WI38 (cell line): ENCODE data around the gene SHH.
"Not testable (repeated sequence)": the region's sequence is repeated elsewhere in the genome, so short reads cannot be mapped to it uniquely, and the experiment has no call there.

Experiments
- H3K4me3 ChIP-seq: 2 replicates; pipeline ENCODE4 v1.5.1; 2011; ENCODE audit warnings: low read depth, mild to moderate bottlenecking, control low read depth, low read length
- TF ChIP-seq, protein P1 (sequence below): IDR thresholded peaks from 2 replicates; pipeline ENCODE4 v1.5.1; 2012; ENCODE audit warnings: low read depth, mild to moderate bottlenecking, control low read depth, low read length

SHH gene

DNA sequence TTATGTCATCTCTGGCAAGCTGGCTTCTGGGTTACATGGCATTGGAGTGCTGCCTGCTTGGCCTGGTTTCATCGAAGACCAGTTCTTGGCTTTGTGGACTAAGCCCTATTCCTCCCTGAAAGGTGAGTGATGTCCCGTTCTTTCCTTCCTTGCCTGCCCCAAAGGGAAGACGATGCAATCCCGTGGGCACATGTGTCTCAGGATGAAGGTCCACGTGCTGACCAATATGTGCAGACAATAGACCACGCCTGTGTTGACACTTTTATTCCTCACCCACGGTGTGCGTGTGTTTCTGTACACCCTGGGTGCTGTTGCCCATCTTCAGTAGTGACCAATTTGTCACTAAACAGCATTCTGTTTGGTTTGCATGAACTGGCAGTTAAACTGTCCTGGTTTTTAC is 28.6 kb upstream of the SHH start:
- H3K4me3 ChIP-seq, result no peak overlapping the region
- TF ChIP-seq, protein P1, sequence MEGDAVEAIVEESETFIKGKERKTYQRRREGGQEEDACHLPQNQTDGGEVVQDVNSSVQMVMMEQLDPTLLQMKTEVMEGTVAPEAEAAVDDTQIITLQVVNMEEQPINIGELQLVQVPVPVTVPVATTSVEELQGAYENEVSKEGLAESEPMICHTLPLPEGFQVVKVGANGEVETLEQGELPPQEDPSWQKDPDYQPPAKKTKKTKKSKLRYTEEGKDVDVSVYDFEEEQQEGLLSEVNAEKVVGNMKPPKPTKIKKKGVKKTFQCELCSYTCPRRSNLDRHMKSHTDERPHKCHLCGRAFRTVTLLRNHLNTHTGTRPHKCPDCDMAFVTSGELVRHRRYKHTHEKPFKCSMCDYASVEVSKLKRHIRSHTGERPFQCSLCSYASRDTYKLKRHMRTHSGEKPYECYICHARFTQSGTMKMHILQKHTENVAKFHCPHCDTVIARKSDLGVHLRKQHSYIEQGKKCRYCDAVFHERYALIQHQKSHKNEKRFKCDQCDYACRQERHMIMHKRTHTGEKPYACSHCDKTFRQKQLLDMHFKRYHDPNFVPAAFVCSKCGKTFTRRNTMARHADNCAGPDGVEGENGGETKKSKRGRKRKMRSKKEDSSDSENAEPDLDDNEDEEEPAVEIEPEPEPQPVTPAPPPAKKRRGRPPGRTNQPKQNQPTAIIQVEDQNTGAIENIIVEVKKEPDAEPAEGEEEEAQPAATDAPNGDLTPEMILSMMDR, result no peak

DNA sequence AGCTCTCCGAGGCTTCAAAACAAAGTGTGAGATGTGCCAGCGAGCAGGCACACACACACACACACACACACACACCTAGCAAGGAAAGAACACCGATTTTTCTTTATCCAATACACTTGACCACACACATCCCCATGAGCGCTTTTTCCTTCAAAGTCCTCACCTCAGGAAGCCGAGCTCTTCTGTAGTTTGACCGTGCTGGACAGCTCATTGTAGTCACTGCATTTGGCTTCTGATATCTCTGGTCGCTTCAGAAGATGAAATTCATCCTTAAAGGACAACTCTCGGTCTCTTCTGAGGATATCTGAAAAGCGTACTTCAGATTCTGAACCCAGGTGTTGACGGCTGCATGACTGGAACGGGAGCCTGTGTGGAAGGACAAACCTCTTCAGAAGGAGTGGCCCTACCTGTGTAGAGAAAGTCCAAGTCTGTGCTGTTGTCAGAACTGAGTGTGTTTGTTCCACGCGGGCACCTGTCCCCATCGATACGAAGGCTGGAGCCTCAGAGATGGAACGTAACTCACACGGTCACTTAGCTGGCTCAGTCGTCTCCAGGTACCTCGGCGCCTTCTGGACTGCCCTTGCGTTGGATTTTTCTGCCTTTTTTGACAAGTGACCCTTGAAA is 28.1 kb upstream of the SHH start:
- TF ChIP-seq, protein P1, result no peak
- H3K4me3 ChIP-seq, result no peak overlapping the region

DNA sequence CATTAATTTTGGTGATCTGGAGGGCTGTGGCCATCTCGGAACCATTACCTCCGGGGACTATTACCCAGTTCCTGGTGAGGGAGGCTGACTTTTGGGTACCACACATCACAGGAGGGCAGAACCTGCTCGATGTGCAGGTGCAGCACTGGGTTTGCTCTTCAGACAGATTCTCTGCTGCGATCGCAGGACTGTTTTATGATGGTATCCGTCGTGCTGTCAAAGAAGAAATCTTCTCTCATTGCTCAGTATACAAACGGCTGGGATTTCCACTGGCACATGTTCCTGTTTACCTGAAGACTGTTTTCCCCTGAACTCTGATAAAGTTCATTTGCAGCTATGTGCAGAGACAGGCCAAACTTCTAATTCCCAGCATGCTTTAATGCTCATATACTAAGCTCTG is 27.2 kb upstream of the SHH start:
- no peak overlapping the region for H3K4me3 ChIP-seq
- TF ChIP-seq, protein P1, result no peak

DNA sequence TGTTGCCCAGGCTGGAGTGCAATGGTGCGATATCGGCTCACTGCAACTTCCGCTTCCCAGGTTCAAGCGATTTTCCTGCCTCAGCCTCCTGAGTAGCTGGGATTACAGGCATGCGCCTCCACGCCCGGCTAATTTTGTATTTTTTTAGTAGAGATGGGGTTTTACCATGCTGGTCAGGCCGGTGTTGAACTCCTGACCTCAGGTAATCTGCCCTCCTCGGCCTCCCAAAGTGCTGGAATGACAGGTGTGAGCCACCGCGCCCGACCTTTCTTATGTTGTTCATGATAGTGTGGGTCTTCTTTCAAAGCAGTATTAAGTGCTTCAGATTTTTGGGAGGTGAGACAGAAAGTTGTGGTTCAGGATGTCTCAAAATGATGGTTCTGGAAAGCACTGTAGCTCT is 26.0 kb upstream of the SHH start:
- not testable (repeated sequence) for H3K4me3 ChIP-seq

DNA sequence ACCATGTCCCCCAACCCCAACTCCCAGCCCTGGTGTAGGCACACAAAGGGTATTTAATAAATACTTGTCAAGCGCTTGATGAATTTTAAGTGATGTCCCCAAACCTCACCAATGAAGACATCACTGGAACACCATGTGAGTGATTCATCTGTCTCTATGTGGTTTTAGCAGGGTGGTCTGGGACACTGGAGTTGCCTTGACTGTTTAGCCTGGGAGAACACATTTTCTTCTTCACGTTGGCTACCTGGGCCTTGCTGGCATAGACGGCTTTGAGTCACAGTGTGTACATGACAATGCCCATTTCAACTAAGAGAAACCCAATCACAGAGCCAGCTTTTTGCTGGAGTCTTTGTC is 24.8 kb upstream of the SHH start:
- TF ChIP-seq, protein P1, result no peak
- no peak overlapping the region for H3K4me3 ChIP-seq

DNA sequence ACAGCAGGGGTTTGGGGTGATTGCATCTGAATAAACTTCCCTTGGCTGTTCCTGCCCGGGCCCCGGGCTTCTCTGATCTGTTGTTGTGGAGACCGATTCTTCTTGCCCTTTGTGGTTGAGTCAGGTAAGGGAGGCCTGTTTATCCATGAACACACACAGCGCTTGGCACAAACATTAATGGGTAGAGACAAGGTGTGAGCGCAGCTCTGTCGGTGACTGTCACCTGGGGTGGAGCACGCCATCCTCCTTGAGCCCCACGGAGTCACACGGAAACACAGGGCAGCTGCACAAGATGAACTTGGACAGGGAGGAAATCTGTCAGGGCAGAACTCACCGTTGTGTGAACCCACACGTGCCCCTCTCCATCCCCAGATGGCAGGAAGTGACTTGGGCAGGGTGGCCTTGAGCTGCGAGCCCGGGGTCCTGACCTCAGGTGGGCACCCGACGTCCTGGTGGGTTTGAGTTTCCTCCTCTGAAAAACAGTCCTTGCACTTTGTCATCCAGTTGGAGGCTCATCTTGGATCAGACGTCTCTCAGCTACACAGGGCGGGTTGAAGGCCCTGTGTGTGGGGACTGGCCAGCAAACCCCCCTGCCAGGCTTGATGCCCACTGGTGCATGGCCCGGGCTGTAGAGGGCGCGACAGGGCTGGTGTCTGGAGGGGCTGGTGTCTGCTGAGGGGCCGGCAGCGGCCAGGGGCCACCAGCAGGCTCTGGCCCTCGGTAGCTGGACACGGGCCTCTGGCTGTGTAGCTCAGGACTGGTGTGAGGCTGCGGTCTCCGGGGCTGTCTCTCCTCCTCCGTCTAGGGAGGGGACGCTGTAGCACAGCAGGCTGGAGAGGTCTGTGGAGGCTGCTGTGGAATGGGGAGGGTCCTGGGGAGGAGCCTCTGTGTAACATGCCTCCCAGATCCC is 24.2 kb upstream of the SHH start:
- TF ChIP-seq, protein P1, result no peak
- no peak overlapping the region for H3K4me3 ChIP-seq

DNA sequence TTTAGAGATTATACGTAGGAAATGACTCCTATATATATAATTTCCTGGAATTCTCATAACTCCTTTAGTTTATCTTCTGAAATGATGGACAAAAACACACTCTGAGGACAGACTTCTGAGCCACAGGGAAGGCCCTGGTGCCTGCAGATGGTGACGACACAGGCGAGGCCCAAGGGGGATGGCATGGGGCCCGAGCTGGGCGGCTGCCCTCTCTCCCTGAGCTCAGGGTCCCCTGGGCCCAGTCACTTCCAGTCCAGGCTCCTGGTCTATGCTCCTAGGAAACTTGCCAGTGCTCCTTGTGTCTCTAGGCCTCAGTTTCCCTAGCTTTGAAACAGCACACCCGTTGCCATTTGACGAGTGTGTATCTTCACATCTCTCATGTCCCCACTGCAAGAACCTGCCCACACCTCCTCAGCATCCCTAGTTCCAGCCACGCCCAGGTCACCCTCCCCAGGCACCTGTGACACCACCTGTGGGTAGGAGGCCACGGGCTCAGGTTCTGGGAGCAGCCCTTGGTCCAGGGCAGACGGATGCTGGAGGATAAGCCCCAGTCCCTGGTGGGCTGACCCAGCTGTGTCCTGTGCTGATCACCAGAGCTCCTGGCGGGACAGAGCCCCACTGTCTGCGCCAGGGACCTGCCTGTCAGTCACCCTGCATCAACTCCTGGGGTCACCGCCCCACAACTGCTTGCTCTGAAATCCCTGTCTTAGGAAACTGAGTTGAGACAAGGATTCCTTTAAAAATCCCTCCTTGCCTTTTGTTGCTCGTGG is 23.4 kb upstream of the SHH start:
- TF ChIP-seq, protein P1, result no peak
- no peak overlapping the region for H3K4me3 ChIP-seq
